Epithelial cell of prostate (primary cell): ENCODE data around the gene OR2C3.
A peak's percentile ranks its signal among the peaks of the same experiment; 100 is the strongest.

Experiments
- DNase-seq: peaks from one replicate; pipeline ENCODE4 v3.0.0-alpha.2; 2011; ENCODE audit warnings: low read depth, low spot score
- H3K27ac ChIP-seq: fragments of 450-650 bp; 2 replicates; pipeline ENCODE4 v1.5.1; 2017; ENCODE audit warnings: mild to moderate bottlenecking

Gene OR2C3

DNA sequence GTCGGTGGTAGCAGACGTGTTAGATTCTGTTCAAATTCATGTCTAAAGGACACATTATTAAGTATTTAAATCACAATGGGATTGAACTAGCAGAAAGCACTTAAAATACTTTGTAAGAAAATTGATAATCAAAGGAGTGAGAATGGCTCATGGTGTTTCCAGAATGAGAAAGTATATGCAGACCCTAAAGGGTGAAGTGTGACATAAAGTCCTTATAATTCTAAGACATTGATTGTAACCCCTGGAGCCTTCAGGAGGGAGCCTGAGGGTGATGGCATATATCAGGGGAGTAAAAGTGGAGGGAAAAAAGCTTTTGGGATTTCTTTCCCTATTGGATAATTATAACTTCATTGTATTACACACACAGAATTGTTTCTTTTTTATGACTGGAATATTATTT lies at the start of gene OR2C3:
TSS of gene OR2C3 (minus strand) at position 101 of the 400 bp plus-strand sequence. CDS start 3,929 bp downstream, outside the sequence.
- no peak for DNase-seq
- H3K27ac ChIP-seq = no peak within 1 kb of the TSS

DNA sequence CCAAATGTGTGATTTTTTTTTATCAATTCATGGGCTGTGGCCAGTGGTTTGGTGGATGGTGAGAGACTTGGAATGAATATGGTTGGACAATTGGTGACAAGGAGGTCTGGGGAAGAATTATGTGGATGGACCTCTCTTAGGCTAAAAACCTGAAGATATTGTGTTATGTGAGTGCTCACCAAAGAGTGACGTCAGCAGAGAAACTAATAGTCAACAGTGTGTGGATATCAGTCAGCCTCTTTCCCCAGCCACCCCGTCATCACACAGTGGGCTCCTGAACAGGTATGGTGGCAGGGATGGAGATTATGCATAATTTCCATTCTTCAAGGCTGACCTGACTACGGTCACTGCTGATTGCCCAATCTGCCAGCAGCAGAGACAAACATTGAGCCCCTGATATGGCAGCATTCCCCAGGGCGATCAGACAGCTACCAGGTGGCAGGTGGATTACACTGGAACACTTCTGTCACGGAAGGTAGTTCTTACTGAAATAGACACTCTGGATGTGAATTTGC lies 42.8 kb upstream of the OR2C3 start:
- no peak for DNase-seq

DNA sequence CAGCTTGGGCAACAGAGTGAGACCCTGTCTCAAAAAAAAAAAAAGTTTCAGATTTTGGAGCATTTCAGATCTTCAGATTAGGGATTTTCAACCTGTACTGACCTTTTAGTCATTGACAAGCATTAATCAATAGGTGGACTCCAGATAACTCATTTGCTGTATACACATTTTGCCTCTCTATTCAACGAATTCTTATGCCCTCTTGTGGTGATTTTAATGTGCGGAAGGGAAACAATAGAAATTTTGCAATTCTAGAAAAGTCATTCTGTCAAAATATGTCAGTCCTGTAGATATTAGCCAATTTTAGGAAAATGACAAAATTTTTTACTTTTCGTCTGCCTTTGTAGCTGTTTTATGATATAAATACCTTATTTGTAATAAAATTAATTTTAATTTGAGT lies 40.3 kb upstream of the OR2C3 start:
- no peak for DNase-seq
- H3K27ac ChIP-seq = no peak overlapping the region

More for the DNA sequence above, 42.8 kb upstream of the OR2C3 start:
- H3K27ac ChIP-seq = no peak overlapping the region

DNA sequence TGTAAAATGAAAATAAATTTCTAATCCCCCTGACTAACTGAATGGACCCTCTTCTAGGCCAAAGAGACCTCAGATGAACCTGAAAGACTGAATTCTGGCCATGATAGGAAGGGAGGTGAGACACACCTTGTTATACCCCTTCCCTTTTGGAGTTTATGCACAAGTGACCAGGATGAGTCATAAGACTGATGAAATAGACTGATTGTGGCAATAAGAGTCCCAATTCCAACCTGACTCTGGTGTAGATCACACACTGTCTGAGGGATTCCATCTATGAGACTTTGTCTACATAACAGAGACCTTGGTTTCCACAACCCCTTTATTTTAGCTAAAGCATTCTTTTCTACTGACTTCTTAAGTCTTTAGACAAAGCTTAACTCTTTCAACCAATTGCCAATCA lies 38.4 kb upstream of the OR2C3 start:
- no peak for DNase-seq
- H3K27ac ChIP-seq = no peak overlapping the region

DNA sequence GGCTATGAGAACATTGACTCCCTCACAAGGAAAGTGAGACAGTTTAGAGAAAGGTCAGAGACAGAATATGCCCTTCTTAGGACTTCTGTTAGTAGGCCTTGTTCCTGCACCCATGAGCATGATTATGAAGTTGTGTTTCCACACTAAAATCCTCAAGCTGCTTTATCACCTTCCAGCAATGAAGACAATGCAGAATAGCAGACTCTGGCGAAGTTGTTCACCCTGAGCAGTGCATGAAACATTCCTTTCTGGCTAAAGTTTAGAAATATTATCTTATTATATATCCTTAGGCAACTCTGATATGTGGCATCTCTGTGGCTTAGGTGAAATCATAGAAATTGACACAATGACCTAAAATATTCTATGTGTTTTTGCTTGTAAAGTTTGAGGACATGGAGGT lies 38.0 kb upstream of the OR2C3 start:
- H3K27ac ChIP-seq = no peak overlapping the region
- DNase-seq = no peak

DNA sequence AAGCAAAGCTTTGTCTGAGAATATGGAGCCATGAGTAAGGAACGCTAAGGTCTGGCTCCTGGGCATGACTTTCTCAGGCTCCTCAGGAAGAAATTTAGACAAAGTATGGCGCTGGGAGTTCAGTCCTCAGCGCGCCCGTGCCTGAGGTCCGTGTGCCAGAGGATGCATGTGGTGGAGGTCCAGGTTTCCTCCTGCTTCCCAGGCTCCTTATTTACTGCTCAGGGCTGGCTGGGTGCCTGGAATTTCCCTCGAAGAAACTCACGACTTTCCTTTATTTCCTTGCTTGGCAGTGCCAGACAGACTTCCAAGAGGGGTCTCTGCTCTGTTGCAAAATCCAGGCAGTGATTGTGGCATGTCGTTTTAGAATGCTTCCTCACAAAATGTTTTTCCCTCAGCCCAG lies 26.0 kb upstream of the OR2C3 start:
- H3K27ac ChIP-seq = no peak overlapping the region
- DNase-seq = no peak

DNA sequence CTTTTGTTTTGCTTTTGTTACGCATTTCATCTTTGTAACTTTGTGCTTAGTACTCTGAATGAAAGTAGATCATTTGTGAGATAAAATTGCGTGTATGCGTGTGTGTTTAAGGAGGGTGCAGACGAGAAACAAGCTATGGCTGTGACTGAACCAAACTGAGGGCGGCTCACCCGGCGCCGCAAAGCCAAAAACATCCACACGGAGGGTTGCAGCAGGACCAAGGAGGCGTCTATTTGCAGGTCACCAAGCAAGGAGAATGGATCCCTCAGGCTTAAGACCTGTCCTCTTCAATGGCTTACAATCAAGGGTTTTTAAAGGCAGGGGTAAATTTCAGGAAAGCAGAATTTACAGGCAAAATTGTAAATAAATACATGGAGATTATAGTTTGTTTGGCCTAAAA lies 25.5 kb upstream of the OR2C3 start:
- DNase-seq = no peak
- no peak overlapping the region for H3K27ac ChIP-seq

DNA sequence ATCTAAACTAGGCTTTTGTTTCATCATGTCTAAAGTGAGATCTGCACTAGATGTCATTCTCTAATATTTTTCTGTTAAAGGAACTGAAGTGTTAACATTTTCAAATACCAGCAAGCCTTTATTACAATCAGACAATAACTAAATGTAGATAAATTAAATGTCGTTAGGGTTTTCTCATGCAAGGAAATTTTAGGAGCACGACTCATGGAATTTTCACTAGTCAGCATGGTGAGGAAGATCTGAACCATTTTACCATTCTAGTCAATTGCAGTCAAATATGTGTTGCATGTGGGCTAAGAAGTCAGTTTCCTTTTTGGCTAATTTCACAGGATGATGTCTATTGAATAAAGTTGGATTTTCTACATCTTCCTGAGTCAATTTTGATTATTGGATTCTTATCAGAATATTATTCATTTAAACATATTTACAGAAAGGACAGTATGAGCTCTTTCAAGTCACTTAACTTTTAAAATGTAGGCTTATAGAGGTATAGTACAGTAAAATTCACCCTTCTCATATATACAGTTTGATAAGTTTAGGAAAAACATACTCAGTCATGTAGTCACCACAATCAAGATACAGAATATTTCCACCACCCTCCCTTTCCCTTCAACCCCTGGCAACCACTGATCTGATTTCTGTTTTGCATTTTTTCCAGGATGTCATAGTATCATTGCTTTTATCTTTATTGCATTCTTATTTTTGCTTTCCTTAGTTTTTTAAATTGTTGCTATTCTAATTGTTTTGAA lies 21.9 kb upstream of the OR2C3 start:
- H3K27ac ChIP-seq = no peak overlapping the region
- DNase-seq = no peak

DNA sequence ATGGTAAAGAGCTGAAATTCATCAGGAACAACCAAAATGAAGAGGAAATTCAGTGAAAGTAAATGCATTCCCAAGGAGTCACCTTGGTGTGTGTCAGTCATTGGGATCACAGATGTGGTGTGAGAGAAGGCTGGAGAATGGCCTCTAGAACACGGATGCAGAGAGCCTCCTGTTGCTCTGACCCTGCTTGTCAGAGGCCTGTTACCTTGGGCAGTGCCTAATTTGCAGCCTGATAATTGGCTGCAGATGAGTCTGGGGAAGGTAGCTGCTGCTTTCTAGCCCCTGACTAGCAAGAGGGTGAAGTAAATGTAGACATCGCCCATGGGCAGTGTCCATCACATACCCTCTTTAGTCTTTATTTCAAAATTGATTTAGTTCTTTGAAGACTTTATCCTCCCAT lies 16.0 kb upstream of the OR2C3 start:
- no peak for DNase-seq
- H3K27ac ChIP-seq = no peak overlapping the region

DNA sequence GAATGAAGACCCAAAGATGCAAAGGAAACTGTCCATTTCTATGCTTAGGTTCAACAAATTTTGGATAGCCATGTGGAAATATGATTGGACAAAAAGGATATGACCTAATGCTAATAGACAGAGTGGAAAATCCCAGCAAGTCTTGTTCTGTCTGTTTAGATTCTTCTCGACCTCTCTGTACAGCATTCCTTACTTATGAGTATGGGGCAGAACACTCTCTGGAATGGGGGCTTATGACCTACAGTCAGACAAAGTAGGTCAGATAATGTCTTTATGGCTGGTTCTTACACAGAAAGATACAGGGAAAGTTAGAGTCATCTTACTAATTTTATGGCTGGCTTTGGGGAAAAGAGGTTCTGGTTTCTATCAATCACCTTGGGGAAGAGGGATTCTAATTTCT lies 15.5 kb upstream of the OR2C3 start:
- no peak for DNase-seq
- no peak overlapping the region for H3K27ac ChIP-seq

DNA sequence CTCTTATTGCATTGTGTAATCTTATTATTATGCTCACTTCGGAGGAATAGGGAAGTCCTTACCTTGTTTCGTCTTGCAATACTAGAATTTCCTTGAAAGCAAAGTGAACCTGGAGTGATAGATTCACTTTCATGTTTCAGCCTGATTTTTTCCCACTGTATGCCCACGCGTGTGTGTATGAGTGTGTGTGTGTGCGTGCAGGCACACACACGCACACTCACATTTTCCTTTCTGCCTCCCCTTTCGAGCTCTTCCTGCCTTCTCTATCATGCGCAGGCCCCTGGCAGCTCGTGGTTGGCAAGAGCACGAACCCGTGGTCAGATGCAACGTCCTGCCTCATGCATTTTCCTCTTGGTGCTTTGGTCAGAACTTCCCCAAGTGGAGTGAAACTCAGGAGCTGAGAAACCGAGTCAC lies 12.5 kb upstream of the OR2C3 start, which contains the start of gene GCSAML:
TSS of gene GCSAML (plus strand) at position 366 of the 414 bp plus-strand sequence. CDS start 58 bp downstream, outside the sequence.
- no peak for DNase-seq
- no peak within 1 kb of the TSS for H3K27ac ChIP-seq

DNA sequence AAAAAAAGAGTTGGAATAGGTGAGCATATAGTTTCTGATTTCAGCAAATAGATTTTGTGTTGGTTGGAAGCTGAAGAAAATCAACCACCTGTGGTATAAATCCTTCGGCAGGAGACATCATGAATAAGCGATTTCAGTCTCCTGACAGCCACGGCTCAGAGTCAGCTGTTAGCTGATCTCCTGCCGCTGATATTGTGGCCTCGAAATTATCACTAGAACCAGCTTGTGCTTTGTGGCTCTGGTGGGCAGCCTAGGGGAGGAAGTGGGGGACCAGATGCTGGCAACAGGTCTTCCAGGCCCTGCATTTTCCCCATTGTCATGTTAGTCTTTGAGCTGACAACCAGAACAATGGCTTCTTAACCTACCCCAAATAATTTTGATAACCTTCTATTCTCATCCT lies 11.9 kb upstream of the OR2C3 start:
- no peak overlapping the region for H3K27ac ChIP-seq
- no peak for DNase-seq

DNA sequence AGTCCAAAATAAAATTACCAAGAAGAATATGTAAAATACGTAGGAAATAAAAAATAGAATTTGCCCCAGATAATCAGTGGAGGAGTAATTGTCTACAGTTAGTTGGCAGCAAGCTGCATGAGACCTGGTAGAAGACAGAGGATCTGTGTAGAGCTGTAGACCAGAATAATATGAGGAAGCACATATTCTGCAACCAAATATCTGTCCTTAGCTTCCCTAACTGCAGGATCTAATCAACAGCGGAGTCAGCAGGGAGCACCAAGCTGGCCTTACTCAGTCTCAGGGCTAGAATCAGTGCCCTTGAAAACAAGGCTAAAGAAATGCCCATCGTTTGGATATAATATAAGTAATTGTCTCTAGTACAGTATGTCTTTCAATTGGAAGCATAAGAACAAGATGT lies 6.6 kb upstream of the OR2C3 start:
- no peak overlapping the region for H3K27ac ChIP-seq
- no peak for DNase-seq

DNA sequence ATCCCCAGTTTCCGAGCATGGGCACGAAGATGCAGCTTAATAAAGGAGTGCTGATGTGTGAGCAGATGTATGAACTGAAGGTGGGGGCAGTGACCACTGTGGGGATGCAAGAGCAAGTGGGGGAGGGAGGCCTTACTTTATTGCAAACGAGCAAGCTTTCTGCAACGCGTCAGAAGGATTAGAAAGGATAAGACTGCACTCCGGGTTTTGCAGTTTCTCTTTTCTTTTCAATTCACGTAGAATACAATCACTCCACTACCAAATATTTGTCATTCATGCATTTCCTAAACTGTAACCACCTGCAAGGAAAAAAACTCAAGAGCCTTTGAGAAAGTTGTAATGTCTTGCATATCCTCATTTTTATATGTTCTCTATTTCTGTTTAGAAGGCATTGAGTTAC lies 4.3 kb upstream of the OR2C3 start:
- DNase-seq = no peak
- no peak overlapping the region for H3K27ac ChIP-seq

DNA sequence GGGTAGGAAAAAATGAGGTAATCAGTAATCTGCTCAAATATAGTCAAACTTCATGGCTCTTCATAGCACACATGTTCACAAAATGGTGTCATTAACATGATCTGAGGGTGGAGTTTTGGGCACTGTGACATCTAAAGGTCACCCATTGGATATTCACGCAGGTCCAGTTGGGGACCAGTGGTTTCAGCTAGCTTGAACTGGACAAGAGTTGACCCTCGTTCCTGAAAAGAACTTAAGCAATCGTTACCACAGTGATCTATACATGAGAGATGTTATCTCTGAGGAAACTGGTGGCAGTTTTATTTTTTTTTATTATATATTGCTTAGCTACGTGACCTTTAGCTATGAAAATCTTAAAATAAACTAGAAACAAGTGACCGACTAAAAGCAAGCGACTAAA lies 3.0 kb upstream of the OR2C3 start:
- H3K27ac ChIP-seq = no peak overlapping the region
- DNase-seq = no peak

DNA sequence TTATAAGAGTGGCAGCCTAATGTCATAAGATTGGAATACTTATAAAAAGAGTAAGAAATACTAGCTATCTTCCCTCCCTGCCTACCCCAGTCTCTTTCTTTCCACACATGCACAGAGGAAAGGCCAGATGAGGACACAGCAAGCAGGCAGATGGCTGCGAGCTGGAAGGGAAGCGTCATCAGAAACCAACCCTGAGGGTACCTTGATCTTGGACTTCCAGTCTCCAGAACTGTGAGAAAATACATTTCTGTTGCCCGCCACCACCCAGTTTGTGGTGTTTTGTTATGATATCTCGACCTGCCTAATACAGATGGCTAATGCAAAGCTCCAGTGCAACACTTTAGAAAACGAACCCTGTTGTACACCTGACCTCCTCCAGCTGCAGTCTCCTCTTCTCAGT lies 2.3 kb upstream of the OR2C3 start:
- no peak overlapping the region for H3K27ac ChIP-seq
- no peak for DNase-seq

DNA sequence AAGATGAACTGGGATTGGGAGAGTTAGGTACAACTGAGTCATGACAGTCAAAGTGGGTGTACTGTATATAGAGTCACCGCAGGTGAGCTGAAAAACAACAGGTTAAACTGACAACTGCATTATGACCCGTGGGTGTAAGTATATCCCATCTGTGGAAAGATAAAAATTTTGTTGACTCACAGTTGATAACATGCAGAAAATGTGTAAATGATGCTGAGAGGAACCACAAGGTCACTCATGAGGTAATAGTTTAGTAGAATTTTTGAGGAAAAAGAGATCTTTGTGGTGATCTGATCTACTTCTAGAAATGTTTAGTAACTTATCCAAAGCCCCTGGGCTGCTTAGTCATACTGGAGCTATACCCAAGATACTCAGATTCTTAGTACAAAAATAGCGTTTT lies 838 bp downstream of the OR2C3 start:
- DNase-seq = no peak
- H3K27ac ChIP-seq = no peak overlapping the region

DNA sequence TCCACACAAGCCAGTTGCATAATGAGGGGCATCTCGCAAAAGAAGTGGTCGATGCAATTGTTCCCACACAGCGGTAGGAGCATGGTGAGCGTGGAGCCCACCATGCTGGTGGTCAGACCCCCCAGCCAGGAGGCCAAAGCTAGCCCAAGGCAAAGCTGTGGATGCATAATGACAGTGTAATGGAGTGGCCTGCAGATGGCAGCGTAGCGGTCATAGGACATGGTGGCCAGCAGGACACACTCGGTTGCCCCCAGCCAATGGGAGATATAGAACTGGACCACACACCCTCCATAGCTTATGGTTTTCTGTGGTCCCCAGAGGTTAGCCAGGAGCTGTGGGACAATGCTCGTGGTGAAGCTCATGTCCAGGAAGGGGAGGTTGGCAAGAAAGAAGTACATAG lies 4.3 kb downstream of the OR2C3 start:
- no peak overlapping the region for H3K27ac ChIP-seq
- no peak for DNase-seq

DNA sequence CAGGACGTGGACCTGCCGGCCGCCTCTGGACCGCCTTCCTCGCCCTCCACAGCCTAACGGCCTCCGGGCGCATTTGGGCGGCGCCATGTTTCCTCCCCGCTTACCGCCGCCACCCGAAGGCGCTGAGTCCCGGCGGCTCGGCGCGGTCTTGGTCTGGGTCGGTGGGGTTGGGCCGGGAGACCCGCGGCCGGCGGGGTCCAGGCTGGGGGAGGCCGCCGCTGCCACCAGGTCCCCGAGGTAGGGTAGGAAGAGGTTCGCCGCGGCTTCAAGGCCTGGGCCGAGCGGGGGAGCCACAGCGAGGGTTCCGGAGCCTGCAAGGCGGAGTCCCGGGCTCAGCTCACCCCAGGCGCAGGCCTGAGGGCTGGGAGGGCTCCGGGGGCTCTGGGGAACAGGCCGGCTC lies 5.5 kb downstream of the OR2C3 start:
- H3K27ac ChIP-seq = no peak overlapping the region
- no peak for DNase-seq

DNA sequence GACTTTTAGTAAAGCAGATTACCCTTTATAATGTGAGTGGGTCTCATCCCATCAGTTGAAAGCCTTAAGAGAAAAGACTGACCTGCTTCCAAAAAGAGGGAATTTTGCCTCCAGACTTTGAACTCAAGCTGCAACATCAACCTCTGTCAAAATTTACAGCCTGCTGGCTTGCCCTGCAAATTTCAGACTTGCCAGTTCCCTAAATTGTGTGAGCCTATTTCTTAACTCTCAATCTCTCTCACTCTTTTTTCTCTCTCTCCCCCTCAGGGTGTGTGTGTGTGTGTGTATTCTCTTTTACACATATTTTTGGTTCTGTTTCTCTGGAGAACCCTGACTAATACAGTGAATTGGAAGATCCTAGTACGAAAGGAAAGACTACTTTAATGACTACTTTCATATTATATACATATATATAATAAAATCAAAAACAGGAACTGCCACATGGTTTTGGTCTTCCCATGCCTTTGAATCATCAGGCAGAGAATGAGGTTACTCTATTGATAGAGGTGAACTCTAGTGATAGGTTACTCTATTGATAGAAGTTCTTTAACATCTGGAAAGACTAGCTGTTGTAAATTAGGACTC lies 6.4 kb downstream of the OR2C3 start:
- DNase-seq = no peak
- H3K27ac ChIP-seq = peak overlapping the region; percentile 57

DNA sequence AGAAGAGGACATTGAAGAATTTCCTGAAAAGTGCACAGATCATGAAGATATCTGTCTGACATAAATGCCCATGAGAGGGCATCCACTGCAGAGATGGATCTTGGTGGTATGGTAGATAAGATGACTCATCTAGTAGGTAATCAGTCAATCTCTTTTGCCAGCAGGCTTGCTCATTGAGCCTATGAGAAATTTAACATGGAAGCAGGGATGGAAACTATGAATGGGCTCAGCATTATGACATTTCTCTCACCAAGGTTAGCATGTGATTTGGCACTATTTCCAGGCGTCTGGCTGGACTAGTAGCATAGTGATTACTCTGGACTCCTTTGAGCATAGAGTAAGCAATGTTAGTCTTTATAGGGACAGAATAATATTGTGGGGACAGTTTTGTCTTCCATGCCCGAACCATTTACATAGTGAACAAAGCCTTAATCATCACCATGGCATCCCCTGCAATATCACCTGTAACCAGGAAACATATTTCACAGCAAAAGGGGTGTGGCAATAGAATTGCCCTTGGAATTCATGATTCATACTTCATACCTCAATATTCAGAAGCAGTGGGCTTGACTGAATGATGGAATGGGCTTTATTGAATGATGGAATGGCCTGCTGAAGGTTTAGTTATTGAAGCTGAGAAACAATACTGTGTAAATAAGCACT lies 7.3 kb downstream of the OR2C3 start:
- peak; percentile 50 for DNase-seq
- H3K27ac ChIP-seq = peak overlapping the region; percentile 57
